Esophagus muscularis mucosa (tissue), 4 donors: Measurements from ENCODE around the gene SCIMP.
"Not testable (repeated sequence)": the region's sequence is repeated elsewhere in the genome, so short reads cannot be mapped to it uniquely, and the experiment has no call there.

Source experiments
- EP300 ChIP-seq: sonication (generic); formaldehyde crosslinking; IDR thresholded peaks from one replicate; pipeline ENCODE4 v1.6.1; 2017; ENCODE audit warnings: antibody characterized with exemption
- POLR2A ChIP-seq: fragments of 450-650 bp; IDR thresholded peaks from one replicate; pipeline ENCODE4 v1.6.1; 2017; ENCODE audit warnings: antibody characterized with exemption, moderate library complexity, mild to moderate bottlenecking, low read depth
- POLR2AphosphoS5 ChIP-seq, 2 donors: sonication (generic); formaldehyde crosslinking; IDR thresholded peaks; one replicate each; pipeline ENCODE4 v1.6.1; 2017; ENCODE audit warnings: antibody characterized with exemption in 2 of 2
- TF ChIP-seq, protein P1 (sequence below), 3 experiments: fragments of 200-600 bp in 2 of 3; fragments of 450-650 bp in 1 of 3; sonication (generic) in 2 of 3; IDR thresholded peaks; one replicate each; pipeline ENCODE4 v1.5.1; 2017 to 2019; ENCODE audit warnings: antibody characterized with exemption in 3 of 3, mild to moderate bottlenecking in 2 of 3, moderate library complexity in 1 of 3

DNA sequence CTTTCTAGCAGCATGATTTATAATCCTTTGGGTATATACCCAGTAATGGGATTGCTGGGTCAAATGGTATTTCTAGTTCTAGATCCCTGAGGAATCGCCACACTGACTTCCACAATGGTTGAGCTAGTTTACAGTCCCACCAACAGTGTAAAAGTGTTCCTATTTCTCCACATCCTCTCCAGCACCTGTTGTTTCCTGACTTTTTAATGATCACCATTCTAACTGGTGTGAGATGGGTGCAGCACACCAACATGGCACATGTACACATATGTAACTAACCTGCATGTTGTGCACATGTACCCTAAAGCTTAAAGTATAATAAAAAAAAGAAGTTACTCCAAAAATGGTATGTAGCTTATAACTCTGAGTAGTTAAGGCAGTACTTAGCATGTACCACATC lies 74.0 kb downstream of the SCIMP start:
- TF ChIP-seq, protein P1, sequence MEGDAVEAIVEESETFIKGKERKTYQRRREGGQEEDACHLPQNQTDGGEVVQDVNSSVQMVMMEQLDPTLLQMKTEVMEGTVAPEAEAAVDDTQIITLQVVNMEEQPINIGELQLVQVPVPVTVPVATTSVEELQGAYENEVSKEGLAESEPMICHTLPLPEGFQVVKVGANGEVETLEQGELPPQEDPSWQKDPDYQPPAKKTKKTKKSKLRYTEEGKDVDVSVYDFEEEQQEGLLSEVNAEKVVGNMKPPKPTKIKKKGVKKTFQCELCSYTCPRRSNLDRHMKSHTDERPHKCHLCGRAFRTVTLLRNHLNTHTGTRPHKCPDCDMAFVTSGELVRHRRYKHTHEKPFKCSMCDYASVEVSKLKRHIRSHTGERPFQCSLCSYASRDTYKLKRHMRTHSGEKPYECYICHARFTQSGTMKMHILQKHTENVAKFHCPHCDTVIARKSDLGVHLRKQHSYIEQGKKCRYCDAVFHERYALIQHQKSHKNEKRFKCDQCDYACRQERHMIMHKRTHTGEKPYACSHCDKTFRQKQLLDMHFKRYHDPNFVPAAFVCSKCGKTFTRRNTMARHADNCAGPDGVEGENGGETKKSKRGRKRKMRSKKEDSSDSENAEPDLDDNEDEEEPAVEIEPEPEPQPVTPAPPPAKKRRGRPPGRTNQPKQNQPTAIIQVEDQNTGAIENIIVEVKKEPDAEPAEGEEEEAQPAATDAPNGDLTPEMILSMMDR (IDR thresholded peaks at IDR 0.05): not testable (repeated sequence)
- TF ChIP-seq POLR2AphosphoS5 (IDR thresholded peaks at IDR 0.05); EP300; POLR2A: not testable (repeated sequence)
